WTC11 (cell line): ENCODE results near the gene DLG1. TPM values are rescaled to one million over a fixed set of nuclear protein-coding genes. Genes with fewer than 3 reads are reported as not detected.
"Not testable (repeated sequence)": the region's sequence is repeated elsewhere in the genome, so short reads cannot be mapped to it uniquely, and the experiment has no call there.

Experiments
- ATAC-seq: fragments of 200-7000 bp; cut with Tn5 transposase; 2 replicates; pipeline ENCODE4 v1.10.0; 2021; ENCODE audit warnings: mild to moderate bottlenecking, moderate library complexity
- CTCF ChIA-PET: fragments of 300-600 bp; sonication (Branson Sonifier 250); formaldehyde crosslinking; loops from one replicate; lab custom pipeline; 2021; ENCODE audit warnings: antibody characterized with exemption; lab: Charles Lee
- POLR2A ChIA-PET: fragments of 350-600 bp; sonication (Branson Sonifier 250); formaldehyde crosslinking; loops from one replicate; lab custom pipeline; 2021; ENCODE audit warnings: antibody characterized with exemption; lab: Charles Lee
- DNase-seq: peaks from one replicate; pipeline ENCODE4 v3.0.0; 2021; ENCODE audit warnings: low spot score
- H3K27ac Mint-ChIP-seq: 2 replicates; pipeline ENCODE4 v1.8.0; 2021; ENCODE audit warnings: mixed read lengths
- H3K27me3 Mint-ChIP-seq: 2 replicates; pipeline ENCODE4 v1.8.0; 2021; ENCODE audit warnings: low read depth, mild to moderate bottlenecking, moderate library complexity, mixed read lengths
- H3K36me3 Mint-ChIP-seq: 2 replicates; pipeline ENCODE4 v1.8.0; 2021; ENCODE audit warnings: mixed read lengths
- H3K4me1 Mint-ChIP-seq: 2 replicates; pipeline ENCODE4 v1.8.0; 2022; ENCODE audit warnings: mixed read lengths
- H3K4me3 Mint-ChIP-seq: 2 replicates; pipeline ENCODE4 v1.8.0; 2021; ENCODE audit warnings: mild to moderate bottlenecking, moderate library complexity, mixed read lengths
- H3K9me3 Mint-ChIP-seq: 2 replicates; pipeline ENCODE4 v1.8.0; 2021; ENCODE audit warnings: mixed read lengths
- AFF4 ChIP-seq: sonication (generic); formaldehyde crosslinking; IDR thresholded peaks from 2 replicates; pipeline ENCODE4 v1.8.1; 2023; ENCODE audit warnings: mild to moderate bottlenecking, missing genetic modification reagents, borderline replicate concordance
- ARID4B ChIP-seq: sonication (generic); formaldehyde crosslinking; IDR thresholded peaks from 2 replicates; pipeline ENCODE4 v1.8.0; 2023; ENCODE audit warnings: missing genetic modification reagents, mild to moderate bottlenecking, borderline replicate concordance
- CREM ChIP-seq: sonication (generic); formaldehyde crosslinking; IDR thresholded peaks from 2 replicates; pipeline ENCODE4 v1.8.1; 2022; ENCODE audit warnings: mild to moderate bottlenecking, missing genetic modification reagents, moderate library complexity
- ELF4 ChIP-seq: sonication (generic); formaldehyde crosslinking; IDR thresholded peaks from 2 replicates; pipeline ENCODE4 v1.8.1; 2022; ENCODE audit warnings: low read depth, mild to moderate bottlenecking, moderate library complexity, missing genetic modification reagents
- ESRRA ChIP-seq: sonication (generic); formaldehyde crosslinking; IDR thresholded peaks from 2 replicates; pipeline ENCODE4 v1.8.1; 2022; ENCODE audit warnings: mild to moderate bottlenecking, missing genetic modification reagents, borderline replicate concordance
- FOXP1 ChIP-seq: sonication (generic); formaldehyde crosslinking; IDR thresholded peaks from 2 replicates; pipeline ENCODE4 v1.8.0; 2022; ENCODE audit warnings: missing genetic modification reagents, mild to moderate bottlenecking, moderate library complexity, borderline replicate concordance
- HMGA2 ChIP-seq: fragments of 250-450 bp; sonication (Bioruptor Pico); IDR thresholded peaks from 2 replicates; pipeline ENCODE4 v1.4.0; 2021; ENCODE audit warnings: mild to moderate bottlenecking, moderate library complexity
- IRF1 ChIP-seq: sonication (generic); formaldehyde crosslinking; IDR thresholded peaks from 2 replicates; pipeline ENCODE4 v1.8.0; 2023; ENCODE audit warnings: missing genetic modification reagents
- JAZF1 ChIP-seq: fragments of 250-450 bp; sonication (Bioruptor Pico); IDR thresholded peaks from 2 replicates; pipeline ENCODE4 v1.9.0; 2021; ENCODE audit warnings: moderate library complexity, mild to moderate bottlenecking, inconsistent platforms
- MYBL2 ChIP-seq: sonication (generic); formaldehyde crosslinking; IDR thresholded peaks from 2 replicates; pipeline ENCODE4 v1.8.1; 2023; ENCODE audit warnings: mild to moderate bottlenecking, moderate library complexity, missing genetic modification reagents
- NFYB ChIP-seq: sonication (generic); formaldehyde crosslinking; conservative IDR thresholded peaks from 2 replicates; pipeline ENCODE4 v1.8.0; 2022; ENCODE audit warnings: low read depth, missing genetic modification reagents
- OVOL2 ChIP-seq: fragments of 250-450 bp; sonication (Bioruptor Pico); IDR thresholded peaks from 2 replicates; pipeline ENCODE4 v1.9.0; 2021; ENCODE audit warnings: mild to moderate bottlenecking, borderline replicate concordance
- PRDM15 ChIP-seq: sonication (generic); formaldehyde crosslinking; IDR thresholded peaks from 2 replicates; pipeline ENCODE4 v1.8.0; 2022; ENCODE audit warnings: missing genetic modification reagents
- PRRX2 ChIP-seq: fragments of 250-450 bp; sonication (Bioruptor Pico); IDR thresholded peaks from 2 replicates; pipeline ENCODE4 v1.8.0; 2021; ENCODE audit warnings: mild to moderate bottlenecking
- RELA ChIP-seq: sonication (generic); formaldehyde crosslinking; IDR thresholded peaks from 2 replicates; pipeline ENCODE4 v1.8.1; 2022; ENCODE audit warnings: missing genetic modification reagents, mild to moderate bottlenecking, borderline replicate concordance
- TEAD4 ChIP-seq: sonication (generic); formaldehyde crosslinking; IDR thresholded peaks from 2 replicates; pipeline ENCODE4 v1.8.0; 2022; ENCODE audit warnings: mild to moderate bottlenecking, missing genetic modification reagents
- TP53 ChIP-seq: sonication (generic); formaldehyde crosslinking; IDR thresholded peaks from 2 replicates; pipeline ENCODE4 v1.8.1; 2023; ENCODE audit warnings: mild to moderate bottlenecking, missing genetic modification reagents
- ZBTB21 ChIP-seq: sonication (generic); formaldehyde crosslinking; IDR thresholded peaks from 2 replicates; pipeline ENCODE4 v1.8.1; 2023; ENCODE audit warnings: mild to moderate bottlenecking, missing genetic modification reagents, borderline replicate concordance
- ZMAT4 ChIP-seq: fragments of 250-450 bp; sonication (Bioruptor Pico); IDR thresholded peaks from 2 replicates; pipeline ENCODE4 v1.9.0; 2021; ENCODE audit warnings: mild to moderate bottlenecking
- ZNF138 ChIP-seq: sonication (generic); formaldehyde crosslinking; conservative IDR thresholded peaks from 2 replicates; pipeline ENCODE4 v1.8.1; 2022; ENCODE audit warnings: mild to moderate bottlenecking, moderate library complexity, missing genetic modification reagents
- ZNF219 ChIP-seq: sonication (generic); formaldehyde crosslinking; IDR thresholded peaks from 2 replicates; pipeline ENCODE4 v1.8.0; 2023; ENCODE audit warnings: missing genetic modification reagents, mild to moderate bottlenecking, borderline replicate concordance
- ZNF232 ChIP-seq: sonication (generic); formaldehyde crosslinking; IDR thresholded peaks from 2 replicates; pipeline ENCODE4 v1.8.0; 2022; ENCODE audit warnings: mild to moderate bottlenecking, missing genetic modification reagents
- total RNA-seq: library from RNA; stranded (reverse); gene quantifications from 3 replicates; pipeline ENCODE4 v1.2.3, GENCODE V29; 2021

Gene DLG1
- total RNA-seq, 1 experiment from 2014 or later = 81.1 TPM

GRCh38 chr3:197196192-197196591 lies 102.2 kb downstream of the DLG1 start (continued):
- TF ChIP-seq AFF4 (CRISPR knock-in tag) (no peak), MYBL2 (no peak), ELF4 (CRISPR knock-in tag) (no peak), JAZF1 (no peak), IRF1 (no peak), ESRRA (CRISPR knock-in tag) (no peak), TEAD4 (CRISPR knock-in tag) (no peak), PRDM15 (CRISPR knock-in tag) (no peak), NFYB (CRISPR knock-in tag) (no peak), TP53 (no peak), CREM (no peak), ZNF232 (no peak)

- no peak for ATAC-seq
- ChIA-PET CTCF (interaction anchor here (0.6 kb wide), 1 partner anchor 9 kb away, joined by 4 read pairs; no protein-coding TSS in a partner anchor), POLR2A (no interaction called here)
- H3K36me3 Mint-ChIP-seq = peaks cover 7% of the 10 kb centered on the region
- H3K27me3 Mint-ChIP-seq = no peaks in the 10 kb centered on the region
- DNase-seq = no peak
- H3K4me3 Mint-ChIP-seq = no peak overlapping the region
- 0 out of 2 replicates have a peak, but pooled peaks cover 1% of the 10 kb centered on the region for H3K4me1 Mint-ChIP-seq
- TF ChIP-seq ZNF138 (CRISPR knock-in tag) (no peak), IRF1 (no peak), ZNF219 (CRISPR knock-in tag) (no peak), ARID4B (CRISPR knock-in tag) (no peak), PRRX2 (CRISPR knock-in tag) (no peak), FOXP1 (CRISPR knock-in tag) (no peak), ZMAT4 (no peak), RELA (CRISPR knock-in tag) (no peak), OVOL2 (CRISPR knock-in tag) (no peak), HMGA2 (CRISPR knock-in tag) (no peak), MYBL2 (no peak), ZBTB21 (CRISPR knock-in tag) (no peak)
- no peak overlapping the region for H3K27ac Mint-ChIP-seq
- peaks cover 10% of the 10 kb centered on the region for H3K9me3 Mint-ChIP-seq
Observed at GRCh38 chr3:197195326-197195725, 103.1 kb downstream of the DLG1 start.

GRCh38 chr3:197193759-197194158 lies 104.7 kb downstream of the DLG1 start:
- H3K9me3 Mint-ChIP-seq, H3K27me3 Mint-ChIP-seq, H3K4me3 Mint-ChIP-seq, CTCF ChIA-PET, H3K36me3 Mint-ChIP-seq, H3K4me1 Mint-ChIP-seq, H3K27ac Mint-ChIP-seq, POLR2A ChIA-PET, ATAC-seq, DNase-seq: not testable (repeated sequence)
